ENCODE data around the gene RESF1.
"Not testable (repeated sequence)": the region's sequence is repeated elsewhere in the genome, so short reads cannot be mapped to it uniquely, and the experiment has no call there.

The RESF1 gene, protein sequence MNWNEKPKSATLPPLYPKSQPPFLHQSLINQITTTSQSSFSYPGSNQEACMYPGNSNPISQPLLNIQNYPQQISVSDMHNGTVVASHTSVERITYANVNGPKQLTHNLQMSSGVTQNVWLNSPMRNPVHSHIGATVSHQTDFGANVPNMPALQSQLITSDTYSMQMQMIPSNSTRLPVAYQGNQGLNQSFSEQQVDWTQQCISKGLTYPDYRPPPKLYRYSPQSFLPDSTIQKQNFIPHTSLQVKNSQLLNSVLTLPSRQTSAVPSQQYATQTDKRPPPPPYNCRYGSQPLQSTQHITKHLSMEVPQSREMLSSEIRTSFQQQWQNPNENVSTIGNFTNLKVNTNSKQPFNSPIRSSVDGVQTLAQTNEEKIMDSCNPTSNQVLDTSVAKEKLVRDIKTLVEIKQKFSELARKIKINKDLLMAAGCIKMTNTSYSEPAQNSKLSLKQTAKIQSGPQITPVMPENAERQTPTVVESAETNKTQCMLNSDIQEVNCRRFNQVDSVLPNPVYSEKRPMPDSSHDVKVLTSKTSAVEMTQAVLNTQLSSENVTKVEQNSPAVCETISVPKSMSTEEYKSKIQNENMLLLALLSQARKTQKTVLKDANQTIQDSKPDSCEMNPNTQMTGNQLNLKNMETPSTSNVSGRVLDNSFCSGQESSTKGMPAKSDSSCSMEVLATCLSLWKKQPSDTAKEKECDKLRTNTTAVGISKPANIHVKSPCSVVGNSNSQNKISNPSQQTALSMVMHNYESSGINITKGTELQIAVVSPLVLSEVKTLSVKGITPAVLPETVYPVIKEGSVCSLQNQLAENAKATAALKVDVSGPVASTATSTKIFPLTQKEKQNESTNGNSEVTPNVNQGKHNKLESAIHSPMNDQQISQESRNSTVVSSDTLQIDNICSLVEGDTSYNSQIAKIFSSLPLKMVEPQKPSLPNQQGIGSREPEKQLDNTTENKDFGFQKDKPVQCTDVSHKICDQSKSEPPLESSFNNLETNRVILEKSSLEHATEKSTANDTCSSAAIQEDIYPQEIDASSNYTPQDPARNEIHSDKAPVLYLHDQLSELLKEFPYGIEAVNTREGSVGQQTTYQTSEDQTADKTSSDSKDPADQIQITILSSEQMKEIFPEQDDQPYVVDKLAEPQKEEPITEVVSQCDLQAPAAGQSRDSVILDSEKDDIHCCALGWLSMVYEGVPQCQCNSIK (N-terminal part only)

DNA sequence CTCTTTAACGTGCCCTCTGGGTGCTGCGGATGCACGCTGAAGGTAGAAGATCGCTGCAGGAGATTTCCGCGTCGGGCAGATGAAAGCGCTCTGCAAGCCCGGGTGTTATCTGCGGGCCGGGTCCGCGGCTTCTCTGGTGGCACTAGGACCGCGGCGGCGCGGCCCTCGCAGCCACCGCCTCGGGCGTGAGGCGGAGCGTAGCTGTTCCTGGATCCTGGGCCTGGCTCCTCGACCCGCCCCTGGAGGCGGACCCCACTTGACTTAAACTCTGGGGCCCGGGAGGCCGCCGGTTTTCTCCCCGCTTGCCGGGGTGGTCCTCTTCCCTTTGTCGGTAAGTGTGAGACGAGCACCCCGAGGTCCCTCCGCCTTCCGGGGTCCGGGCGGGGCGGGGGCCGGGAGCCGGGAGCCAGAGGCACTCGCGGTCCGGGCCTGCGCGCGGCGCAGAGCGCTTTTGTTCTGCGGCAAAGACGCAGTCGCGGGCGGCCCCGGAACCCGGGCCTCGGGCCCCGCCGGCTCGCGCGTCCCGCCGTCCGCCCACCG is at the start of gene RESF1:
Gene RESF1, plus strand, starts transcription at position 255 of the 540 bp plus-strand sequence. CDS start 21,541 bp downstream, outside the sequence.
- peak within 1 kb of the TSS; percentile 77 for H3K27ac ChIP-seq

GRCh38 chr12:31914927-31915326 is 44.3 kb upstream of the RESF1 start:
- H3K27ac ChIP-seq, result no peak overlapping the region
- DNase-seq (ENCODE audit: low read depth, low spot score), result no peak

More for the DNA sequence above, at the start of gene RESF1:
- DNase-seq (ENCODE audit: low read depth, low spot score), result no peak

DNA sequence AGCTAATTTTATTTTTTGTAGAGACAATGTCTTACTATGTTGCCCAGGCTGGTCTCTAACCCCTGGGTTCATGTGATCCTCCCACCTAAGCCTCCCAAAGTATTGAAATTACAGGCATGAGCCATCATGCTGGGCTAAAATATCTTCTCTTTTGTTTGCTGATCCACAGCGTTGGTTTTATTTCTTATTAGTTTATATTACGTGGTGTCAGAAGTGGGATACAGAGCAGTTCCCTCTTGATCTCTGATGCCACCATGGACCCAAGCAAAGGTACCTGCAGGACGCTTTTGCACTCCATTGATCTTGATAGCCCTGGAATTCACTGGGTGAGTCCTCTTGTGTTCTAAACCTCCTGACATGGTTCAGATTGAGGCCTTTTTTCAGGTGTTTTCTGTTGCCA is 43.8 kb upstream of the RESF1 start:
- H3K27ac ChIP-seq, result no peak overlapping the region
- DNase-seq (ENCODE audit: low read depth, low spot score), result no peak

- peak overlapping the region; percentile 21 for H3K27ac ChIP-seq
- DNase-seq (ENCODE audit: low read depth, low spot score), result peak; percentile 50
Measured at GRCh38 chr12:31922341-31923062, 36.7 kb upstream of the RESF1 start.

DNA sequence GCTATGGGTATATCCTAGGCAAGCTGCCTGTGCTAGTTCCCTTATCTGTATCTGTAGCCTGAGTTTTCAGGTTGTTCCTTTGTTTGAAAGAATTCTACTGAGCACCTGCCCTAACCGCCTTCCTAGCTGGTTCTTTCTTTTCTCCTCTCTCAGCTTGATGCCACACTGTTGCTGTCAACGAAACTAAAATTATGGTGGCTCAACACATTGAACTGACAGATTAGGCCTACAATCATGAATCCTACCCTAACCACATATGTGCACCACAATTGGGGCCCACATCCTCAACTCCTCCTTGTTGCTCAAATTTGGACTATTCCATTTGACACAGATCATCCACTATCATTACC is 36.2 kb upstream of the RESF1 start:
- H3K27ac ChIP-seq, result peak overlapping the region; percentile 21
- DNase-seq (ENCODE audit: low read depth, low spot score), result no peak

DNA sequence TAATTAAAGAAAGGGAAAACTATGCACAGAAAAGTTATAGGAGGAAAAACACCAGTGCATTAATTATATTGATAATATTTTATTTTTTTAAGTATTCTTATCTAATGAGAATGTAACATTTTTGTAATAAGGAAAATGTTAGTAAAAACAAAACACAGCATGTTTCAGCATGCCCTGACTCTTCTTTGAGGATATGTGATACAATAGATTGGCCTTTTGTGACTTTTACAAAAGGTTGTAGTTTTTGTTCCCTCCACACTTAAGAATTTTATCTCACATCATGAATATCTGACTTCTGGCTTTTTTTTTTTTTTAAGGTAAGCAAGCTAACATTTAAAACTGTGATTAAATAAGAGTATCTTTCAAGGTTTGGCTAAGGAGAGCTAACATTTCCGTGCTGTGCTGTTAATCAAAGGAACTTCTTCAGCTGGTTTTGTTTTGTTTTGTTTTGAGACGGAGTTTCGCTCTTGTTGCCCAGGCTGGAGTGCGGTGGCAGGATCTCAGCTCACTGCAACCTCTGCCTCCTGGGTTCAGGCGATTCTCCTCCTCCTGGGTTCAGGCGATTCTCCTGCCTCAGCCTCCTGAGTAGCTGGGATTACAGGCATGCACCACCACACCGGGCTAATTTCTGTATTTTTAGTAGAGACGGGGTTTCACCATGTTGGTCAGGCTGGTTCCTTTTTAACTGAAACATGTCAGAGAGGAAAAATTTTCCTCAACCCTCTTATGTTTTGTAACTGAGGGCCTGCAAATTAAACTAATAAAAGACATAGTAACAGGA is 30.8 kb upstream of the RESF1 start:
- DNase-seq (ENCODE audit: low read depth, low spot score), result no peak
- no peak overlapping the region for H3K27ac ChIP-seq

- H3K27ac ChIP-seq, result no peak overlapping the region
- no peak for DNase-seq (ENCODE audit: low read depth, low spot score)
Measured at GRCh38 chr12:31929027-31929526, 30.1 kb upstream of the RESF1 start.

DNA sequence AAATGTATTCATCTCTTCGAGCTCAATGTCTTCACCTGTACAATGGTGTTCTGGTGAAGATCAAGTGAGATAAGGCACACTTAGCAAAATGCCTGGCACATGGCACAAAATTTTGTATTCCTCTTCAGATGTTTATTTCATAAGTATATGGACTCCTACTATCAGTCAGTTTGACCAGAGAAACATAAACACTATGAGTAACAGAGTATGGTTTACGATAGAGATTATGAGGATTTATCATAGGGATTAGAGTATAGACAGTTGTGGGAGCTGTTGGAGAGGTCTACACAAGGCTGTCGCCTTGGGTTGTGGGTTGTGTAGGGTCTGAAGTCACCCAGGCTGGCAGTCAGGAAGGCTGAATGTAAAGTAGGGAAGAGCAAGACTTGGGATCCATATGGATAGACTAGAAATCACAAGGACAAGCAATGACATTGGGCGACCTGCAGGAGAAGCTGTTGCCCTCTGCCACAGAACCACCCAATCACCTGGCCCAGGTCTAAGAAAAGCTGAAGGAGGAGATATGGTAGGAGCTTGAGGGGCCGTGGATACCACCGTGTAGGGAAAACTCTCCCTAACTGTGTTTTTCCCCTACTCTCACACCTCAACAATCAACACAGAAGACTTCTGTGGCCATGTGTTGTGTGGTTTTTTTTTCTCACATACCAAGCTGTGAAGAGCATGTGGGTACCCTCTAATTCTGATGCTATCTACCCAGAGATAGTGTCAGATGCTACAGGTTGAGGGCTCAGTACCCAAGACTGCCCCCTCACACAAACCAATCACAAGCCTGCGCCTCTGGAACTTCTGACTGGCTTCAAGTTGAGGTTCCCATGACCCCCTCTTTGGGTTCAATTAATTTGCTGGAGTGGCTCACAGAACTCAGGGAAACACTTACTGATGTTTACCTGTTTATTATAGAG is 27.2 kb upstream of the RESF1 start:
- H3K27ac ChIP-seq, result no peak overlapping the region
- DNase-seq (ENCODE audit: low read depth, low spot score), result no peak

- H3K27ac ChIP-seq, result peak overlapping the region; percentile 30
- peak; percentile 76 for DNase-seq (ENCODE audit: low read depth, low spot score)
Measured at GRCh38 chr12:31944299-31944698, 14.9 kb upstream of the RESF1 start.

DNA sequence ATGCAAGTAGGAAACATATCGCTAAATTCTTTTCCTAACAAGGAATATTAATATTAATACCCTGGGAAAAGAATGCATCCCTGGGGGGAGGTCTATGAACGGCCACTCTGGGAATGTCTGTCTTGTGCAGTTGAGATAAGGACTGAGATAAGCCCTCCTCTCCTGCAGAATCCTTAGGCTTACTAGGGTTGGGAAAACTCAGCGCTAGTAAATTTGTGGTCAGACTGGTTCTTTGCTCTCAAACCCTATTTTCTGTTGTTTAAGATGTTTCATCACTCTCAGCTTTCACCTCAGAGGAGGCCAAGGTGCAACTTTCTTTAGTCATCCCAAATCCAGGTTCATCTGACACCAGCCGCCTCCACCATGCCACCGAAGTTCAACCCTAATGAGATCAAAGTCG is 11.2 kb upstream of the RESF1 start:
- DNase-seq (ENCODE audit: low read depth, low spot score), result no peak
- no peak overlapping the region for H3K27ac ChIP-seq

- DNase-seq (ENCODE audit: low read depth, low spot score); H3K27ac ChIP-seq: not testable (repeated sequence)
Measured at GRCh38 chr12:31948697-31949359, 10.4 kb upstream of the RESF1 start.

DNA sequence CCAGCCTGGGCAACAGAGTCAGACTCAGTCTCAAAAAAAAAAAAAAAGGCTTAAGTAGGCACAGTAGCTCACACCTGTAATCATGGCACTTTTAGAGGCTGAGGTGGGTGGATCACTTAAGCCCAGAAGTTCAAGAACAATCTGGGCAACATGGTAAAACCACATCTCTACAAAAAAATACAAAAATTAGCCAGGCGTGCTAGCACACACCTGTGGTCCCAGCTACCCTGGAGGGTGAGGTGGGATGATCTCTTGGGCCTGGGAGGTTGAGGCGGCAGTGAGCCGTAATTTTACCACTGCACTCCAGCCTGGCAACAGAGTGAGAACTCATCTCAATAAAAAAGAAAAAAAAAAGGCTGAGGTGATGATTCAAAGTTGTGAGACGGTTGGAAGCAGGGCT is 9.1 kb upstream of the RESF1 start:
- no peak for DNase-seq (ENCODE audit: low read depth, low spot score)
- H3K27ac ChIP-seq, result no peak overlapping the region

DNA sequence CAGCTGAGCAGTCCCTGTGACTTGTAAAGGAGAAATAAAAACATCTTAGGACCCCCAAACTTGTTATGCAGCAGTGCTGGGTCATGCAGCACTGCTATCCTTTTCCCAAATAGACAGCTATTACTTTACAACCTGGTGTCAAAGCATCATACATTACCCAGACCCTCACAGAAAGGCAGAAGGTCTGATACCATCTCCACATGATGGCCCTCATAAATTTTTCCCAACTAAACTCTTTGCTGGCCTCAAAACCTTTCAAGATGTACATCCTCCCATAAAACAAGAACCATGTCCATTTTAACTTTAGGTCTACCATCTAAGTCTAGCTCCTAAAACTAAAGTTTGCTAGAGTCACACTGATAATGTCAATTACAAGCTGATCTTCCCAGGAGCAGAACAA is 8.7 kb upstream of the RESF1 start:
- no peak overlapping the region for H3K27ac ChIP-seq
- DNase-seq (ENCODE audit: low read depth, low spot score), result no peak

- no peak for DNase-seq (ENCODE audit: low read depth, low spot score)
- no peak overlapping the region for H3K27ac ChIP-seq
Measured at GRCh38 chr12:31951008-31951407, 8.2 kb upstream of the RESF1 start.

DNA sequence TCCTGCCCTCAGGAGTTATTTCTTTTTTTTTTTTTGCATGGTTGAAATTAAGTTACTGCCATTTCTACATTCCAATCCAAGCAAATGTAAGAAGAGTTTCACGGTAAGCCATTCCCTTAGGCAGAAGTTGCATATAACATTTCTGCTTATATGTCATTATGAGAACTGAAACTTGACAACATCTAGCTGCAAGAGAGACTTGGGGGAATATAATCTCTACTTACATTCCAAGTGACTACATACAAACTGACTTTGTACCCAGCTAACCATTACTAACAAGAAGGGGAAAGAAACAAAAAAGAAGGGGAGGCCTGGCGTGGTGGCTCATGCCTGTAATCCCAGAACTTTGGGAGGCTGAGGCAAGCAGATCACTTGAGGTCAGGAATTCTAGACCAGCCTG is 7.3 kb upstream of the RESF1 start:
- DNase-seq (ENCODE audit: low read depth, low spot score), result no peak
- H3K27ac ChIP-seq, result no peak overlapping the region

- no peak for DNase-seq (ENCODE audit: low read depth, low spot score)
- no peak overlapping the region for H3K27ac ChIP-seq
Measured at GRCh38 chr12:31952418-31952817, 6.8 kb upstream of the RESF1 start.
